DND-41 (cell line): ENCODE measurements around the gene TXK.

ENCODE experiments used
- ATAC-seq: fragments of 200-7000 bp; cut with Tn5 transposase; 3 replicates; pipeline ENCODE4 v1.9.1; 2021; ENCODE audit warnings: low read depth; ENCODE audit not compliant: insufficient read depth
- DNase-seq: peaks from one replicate; pipeline ENCODE4 v3.0.0-alpha.2; 2020
- H2AFZ ChIP-seq: 2 replicates; pipeline ENCODE4 v1.6.0; 2012; ENCODE audit warnings: low read depth, low read length
- H3K27ac ChIP-seq: 2 replicates; pipeline ENCODE4 v1.5.1; 2012; ENCODE audit warnings: low read length, inconsistent platforms
- H3K27me3 ChIP-seq: fragments of 200-600 bp; sonication (generic); 2 replicates; pipeline ENCODE4 v1.6.0; 2012; ENCODE audit warnings: low read length, mild to moderate bottlenecking, inconsistent platforms; ENCODE audit not compliant: insufficient read depth, poor library complexity
- H3K36me3 ChIP-seq: 2 replicates; pipeline ENCODE4 v1.5.1; 2012; ENCODE audit warnings: low read length, inconsistent platforms; ENCODE audit not compliant: insufficient read depth
- H3K4me1 ChIP-seq: 2 replicates; pipeline ENCODE4 v1.5.1; 2012; ENCODE audit warnings: mild to moderate bottlenecking, low read length; ENCODE audit not compliant: insufficient read depth
- H3K4me2 ChIP-seq: 2 replicates; pipeline ENCODE4 v1.6.0; 2012; ENCODE audit warnings: mild to moderate bottlenecking, moderate library complexity, low read length, inconsistent platforms; ENCODE audit not compliant: insufficient read depth
- H3K4me3 ChIP-seq, 2 experiments: fragments of 200-600 bp in 1 of 2; shearing (Covaris generic) in 1 of 2; 2 replicates each; pipeline ENCODE4 v1.5.1; 2012 to 2016; ENCODE audit warnings: inconsistent platforms in 2 of 2, low read length in 2 of 2, mild to moderate bottlenecking in 2 of 2, low read depth in 1 of 2, moderate library complexity in 1 of 2
- H3K79me2 ChIP-seq: 2 replicates; pipeline ENCODE4 v1.6.0; 2012; ENCODE audit warnings: low read length, inconsistent platforms; ENCODE audit not compliant: insufficient read depth
- H3K9ac ChIP-seq: 2 replicates; pipeline ENCODE4 v1.6.0; 2012; ENCODE audit warnings: low read depth, mild to moderate bottlenecking, inconsistent platforms, low read length, moderate library complexity
- H3K9me3 ChIP-seq: 2 replicates; pipeline ENCODE4 v1.5.1; 2012; ENCODE audit warnings: low read length, moderate library complexity, mild to moderate bottlenecking, inconsistent platforms; ENCODE audit not compliant: insufficient read depth, severe bottlenecking
- H4K20me1 ChIP-seq: 2 replicates; pipeline ENCODE4 v1.6.0; 2012; ENCODE audit warnings: low read length; ENCODE audit not compliant: insufficient read depth
- EZH2 ChIP-seq: IDR thresholded peaks from 3 replicates; pipeline ENCODE4 v1.6.1; 2012; ENCODE audit warnings: borderline replicate concordance, low read depth, mild to moderate bottlenecking, moderate library complexity, low read length, inconsistent platforms; ENCODE audit not compliant: severe bottlenecking
- TF ChIP-seq, protein P1 (sequence below): IDR thresholded peaks from 2 replicates; pipeline ENCODE4 v1.5.1; 2012; ENCODE audit warnings: borderline replicate concordance, low read length, moderate library complexity, mild to moderate bottlenecking; ENCODE audit not compliant: poor library complexity, severe bottlenecking; ENCODE audit errors: extremely low read depth

Gene TXK

DNA sequence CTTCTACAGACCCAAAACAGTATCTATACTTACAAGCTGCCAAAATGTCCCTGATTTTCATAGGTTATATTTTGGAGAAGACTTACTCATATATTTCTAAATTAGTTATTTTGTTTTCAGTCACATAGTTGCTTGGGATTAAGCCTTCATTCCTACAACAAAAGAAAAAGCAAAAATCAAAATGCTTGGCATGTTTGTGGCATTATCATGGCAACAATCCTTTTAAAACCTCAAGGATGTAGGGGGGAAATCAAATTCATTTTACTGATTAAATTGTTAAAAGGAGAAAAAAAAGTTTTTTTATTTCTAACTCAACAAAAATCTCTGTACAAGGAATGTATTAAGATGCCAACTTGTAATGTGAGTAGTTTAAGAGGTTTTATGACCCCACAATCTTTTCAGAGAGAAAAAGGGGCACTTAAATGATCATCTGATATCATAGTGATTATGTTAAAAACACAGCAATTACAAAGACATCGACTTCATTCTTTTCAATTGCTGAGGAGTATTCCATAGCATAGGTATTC is 23.5 kb downstream of the TXK start:
- no peak overlapping the region for H3K9ac ChIP-seq
- no peak overlapping the region for H2AFZ ChIP-seq
- H3K79me2 ChIP-seq, result no peaks in the 10 kb centered on the region
- no peak overlapping the region for H3K4me3 ChIP-seq
- no peaks in the 10 kb centered on the region for H3K27me3 ChIP-seq
- no peaks in the 10 kb centered on the region for H3K4me1 ChIP-seq
- no peak overlapping the region for H3K27ac ChIP-seq
- no peak overlapping the region for H3K4me2 ChIP-seq
- DNase-seq (no peak), ATAC-seq (no peak)
- no peaks in the 10 kb centered on the region for H3K36me3 ChIP-seq
- TF ChIP-seq, protein P1, sequence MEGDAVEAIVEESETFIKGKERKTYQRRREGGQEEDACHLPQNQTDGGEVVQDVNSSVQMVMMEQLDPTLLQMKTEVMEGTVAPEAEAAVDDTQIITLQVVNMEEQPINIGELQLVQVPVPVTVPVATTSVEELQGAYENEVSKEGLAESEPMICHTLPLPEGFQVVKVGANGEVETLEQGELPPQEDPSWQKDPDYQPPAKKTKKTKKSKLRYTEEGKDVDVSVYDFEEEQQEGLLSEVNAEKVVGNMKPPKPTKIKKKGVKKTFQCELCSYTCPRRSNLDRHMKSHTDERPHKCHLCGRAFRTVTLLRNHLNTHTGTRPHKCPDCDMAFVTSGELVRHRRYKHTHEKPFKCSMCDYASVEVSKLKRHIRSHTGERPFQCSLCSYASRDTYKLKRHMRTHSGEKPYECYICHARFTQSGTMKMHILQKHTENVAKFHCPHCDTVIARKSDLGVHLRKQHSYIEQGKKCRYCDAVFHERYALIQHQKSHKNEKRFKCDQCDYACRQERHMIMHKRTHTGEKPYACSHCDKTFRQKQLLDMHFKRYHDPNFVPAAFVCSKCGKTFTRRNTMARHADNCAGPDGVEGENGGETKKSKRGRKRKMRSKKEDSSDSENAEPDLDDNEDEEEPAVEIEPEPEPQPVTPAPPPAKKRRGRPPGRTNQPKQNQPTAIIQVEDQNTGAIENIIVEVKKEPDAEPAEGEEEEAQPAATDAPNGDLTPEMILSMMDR, result no peak
- no peaks in the 10 kb centered on the region for H3K9me3 ChIP-seq
- H4K20me1 ChIP-seq, result no peaks in the 10 kb centered on the region

DNA sequence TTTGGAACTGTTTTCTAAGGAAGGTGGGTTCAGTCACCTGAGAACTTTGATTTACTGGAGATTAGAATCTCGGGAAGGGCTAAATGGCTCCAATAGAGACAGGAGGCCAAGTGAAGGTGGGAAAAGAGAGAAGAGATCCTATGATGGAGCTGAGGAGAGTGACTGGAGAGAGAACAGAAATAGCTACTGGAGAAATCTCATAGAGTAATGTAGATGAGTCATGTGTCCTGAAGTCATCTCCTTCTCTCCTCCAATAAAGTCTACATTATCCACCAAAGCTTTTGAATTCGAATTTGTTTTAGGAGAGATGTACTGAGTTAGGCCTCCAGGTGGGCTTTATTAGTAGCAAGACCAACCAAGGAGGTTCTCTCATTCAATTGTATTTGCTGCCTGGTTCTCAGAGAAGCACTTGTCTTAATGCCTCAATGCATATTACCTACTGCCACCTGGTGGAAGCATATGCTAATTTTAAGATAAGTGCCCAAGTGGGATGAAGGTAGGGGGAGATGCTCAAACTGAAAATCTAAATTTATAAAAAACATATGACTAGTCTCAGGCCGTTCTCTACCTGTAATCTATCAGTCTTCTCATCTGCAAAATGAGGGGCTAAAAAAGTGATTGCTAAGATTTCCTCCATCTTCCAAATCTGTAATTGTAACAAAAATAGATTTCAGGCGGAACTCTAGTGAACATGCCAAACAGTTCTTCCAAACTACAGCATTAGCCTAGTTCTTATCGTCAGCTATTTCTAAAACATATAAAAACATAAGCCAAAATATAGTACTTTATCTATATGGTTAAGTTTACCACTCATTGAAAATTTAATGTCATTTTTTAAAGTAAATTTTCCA is 24.4 kb downstream of the TXK start:
- no peak overlapping the region for H3K4me3 ChIP-seq
- H3K27ac ChIP-seq, result no peak overlapping the region
- DNase-seq, result no peak
- H3K4me2 ChIP-seq, result no peak overlapping the region
- H4K20me1 ChIP-seq, result no peaks in the 10 kb centered on the region
- H3K79me2 ChIP-seq, result no peaks in the 10 kb centered on the region
- no peaks in the 10 kb centered on the region for H3K4me1 ChIP-seq
- no peaks in the 10 kb centered on the region for H3K36me3 ChIP-seq
- no peaks in the 10 kb centered on the region for H3K27me3 ChIP-seq
- H3K9me3 ChIP-seq, result no peaks in the 10 kb centered on the region
- TF ChIP-seq EZH2, result no peak
- TF ChIP-seq, protein P1, result peak; percentile 68
- H2AFZ ChIP-seq, result no peak overlapping the region
- peak; percentile 69 for ATAC-seq
- H3K9ac ChIP-seq, result no peak overlapping the region

DNA sequence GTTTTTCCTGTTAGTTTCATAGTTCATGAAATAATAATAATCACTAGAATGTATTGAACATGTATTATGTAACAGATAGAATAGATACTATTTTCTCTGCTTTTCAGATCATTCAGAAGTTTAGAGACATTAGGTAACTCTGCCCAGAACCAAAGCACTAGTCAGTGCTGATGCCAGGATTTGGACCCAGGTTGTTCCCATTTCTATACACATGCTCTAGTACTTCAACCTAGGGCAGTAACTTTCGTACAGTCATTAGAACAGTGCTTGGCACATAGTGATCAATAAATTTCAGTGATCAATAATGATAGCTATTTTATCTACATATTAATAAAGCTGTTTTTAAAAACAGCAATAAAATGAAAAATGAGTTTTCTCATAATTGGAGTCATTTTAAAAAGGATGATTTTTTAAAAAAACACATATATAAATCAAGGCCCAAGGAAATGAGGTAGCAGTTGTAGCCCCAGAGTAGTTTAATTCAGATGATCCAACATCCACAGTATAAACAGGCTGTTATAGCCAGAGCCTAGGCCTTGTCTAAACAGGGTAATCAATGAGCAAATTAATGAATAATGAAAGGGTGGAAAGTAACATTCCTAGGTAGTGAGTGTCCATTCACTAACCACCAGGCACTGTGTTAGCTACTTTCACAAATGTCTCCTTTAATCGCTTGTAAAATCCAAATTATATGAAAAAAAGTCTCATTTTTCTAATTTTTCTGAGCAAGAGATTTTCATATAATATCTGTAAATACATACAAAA is 25.6 kb downstream of the TXK start:
- H3K4me2 ChIP-seq, result no peak overlapping the region
- H3K27me3 ChIP-seq, result no peaks in the 10 kb centered on the region
- no peaks in the 10 kb centered on the region for H3K4me1 ChIP-seq
- H3K9ac ChIP-seq, result no peak overlapping the region
- no peaks in the 10 kb centered on the region for H3K9me3 ChIP-seq
- H4K20me1 ChIP-seq, result no peaks in the 10 kb centered on the region
- DNase-seq, result no peak
- no peak overlapping the region for H2AFZ ChIP-seq
- no peak overlapping the region for H3K27ac ChIP-seq
- ATAC-seq, result no peak
- H3K79me2 ChIP-seq, result no peaks in the 10 kb centered on the region
- TF ChIP-seq, protein P1, result no peak
- no peak for TF ChIP-seq EZH2
- no peak overlapping the region for H3K4me3 ChIP-seq
- no peaks in the 10 kb centered on the region for H3K36me3 ChIP-seq
